Embryonic facial prominence (tissue), 1 donor: ENCODE results near the gene PGK2.

Experiments used
- DNase-seq: peaks from one replicate; pipeline ENCODE4 v3.0.0-alpha.2; 2016; ENCODE audit errors: extremely low spot score

Gene PGK2

GRCh38 chr6:49736017-49736508 is 51.0 kb downstream of the PGK2 start:
- no peak for DNase-seq
